ENCODE measurements around the gene PRTFDC1.

- TF ChIP-seq REST (IDR thresholded peaks at IDR 0.05; ENCODE audit: low read depth) (no peak), TAF1 (IDR thresholded peaks at IDR 0.05; ENCODE audit: low read depth) (no peak), RAD21 (IDR thresholded peaks at IDR 0.05; ENCODE audit: low read depth) (no peak), EGR1 (IDR thresholded peaks at IDR 0.05) (no peak), ZBTB7A (IDR thresholded peaks at IDR 0.05; ENCODE audit: low read depth) (no peak), MAX (IDR thresholded peaks at IDR 0.05) (no peak)
Observed at GRCh38 chr10:24822590-24822989, 129.8 kb downstream of the PRTFDC1 start.
